ENCODE data around the gene ASCC2.
"Not testable (repeated sequence)": the region's sequence is repeated elsewhere in the genome, so short reads cannot be mapped to it uniquely, and the experiment has no call there.

Gene ASCC2

DNA sequence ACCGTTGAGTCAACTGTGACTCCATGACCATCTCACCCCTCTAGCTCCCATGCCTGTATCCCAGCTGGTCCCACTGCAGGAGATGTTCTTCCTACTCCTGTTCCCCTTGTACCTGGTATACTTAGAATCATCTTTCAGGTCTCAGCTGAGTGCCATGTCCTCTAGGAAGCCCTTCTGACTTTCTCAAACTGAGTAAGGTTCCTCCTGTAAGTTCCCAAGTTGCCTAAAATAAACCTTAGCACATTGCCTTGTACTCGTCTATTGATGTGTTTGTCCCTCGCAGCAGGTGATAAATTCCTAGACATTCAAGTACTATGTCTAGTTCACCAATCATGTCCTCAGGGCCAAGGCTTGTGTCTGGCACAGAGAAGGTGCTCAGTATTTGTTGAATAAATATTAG is 18.4 kb upstream of the ASCC2 start:
- DNase-seq (ENCODE audit: low read depth) = no peak

DNA sequence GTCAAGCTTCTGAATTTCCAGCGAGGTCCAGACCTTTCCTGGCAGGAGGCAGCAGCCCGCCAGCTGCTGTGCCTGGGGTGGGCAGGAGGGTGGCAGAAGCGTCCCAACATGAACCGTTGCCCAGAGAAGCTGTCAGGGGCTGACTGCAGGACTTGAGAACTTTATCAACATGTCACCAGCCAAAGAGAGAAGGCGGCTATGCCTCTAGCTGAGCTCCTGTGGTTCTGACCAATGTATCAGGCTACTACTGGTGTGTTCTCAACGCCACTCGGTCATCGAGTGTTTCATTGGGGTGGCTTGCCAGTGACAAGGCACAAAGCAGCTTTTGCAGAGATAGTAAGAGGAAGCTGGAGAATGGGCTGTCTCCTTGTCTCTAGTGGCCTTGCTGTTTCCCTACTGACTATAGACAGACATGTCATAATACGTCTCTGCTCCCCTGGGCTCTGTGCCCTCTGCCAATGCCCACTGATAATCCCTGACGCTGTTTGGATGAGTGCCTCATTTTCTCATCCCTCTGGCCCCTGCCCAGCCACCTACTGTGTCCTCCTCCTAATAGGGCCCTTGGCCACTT is 17.6 kb upstream of the ASCC2 start:
- DNase-seq (ENCODE audit: low read depth) = no peak

DNA sequence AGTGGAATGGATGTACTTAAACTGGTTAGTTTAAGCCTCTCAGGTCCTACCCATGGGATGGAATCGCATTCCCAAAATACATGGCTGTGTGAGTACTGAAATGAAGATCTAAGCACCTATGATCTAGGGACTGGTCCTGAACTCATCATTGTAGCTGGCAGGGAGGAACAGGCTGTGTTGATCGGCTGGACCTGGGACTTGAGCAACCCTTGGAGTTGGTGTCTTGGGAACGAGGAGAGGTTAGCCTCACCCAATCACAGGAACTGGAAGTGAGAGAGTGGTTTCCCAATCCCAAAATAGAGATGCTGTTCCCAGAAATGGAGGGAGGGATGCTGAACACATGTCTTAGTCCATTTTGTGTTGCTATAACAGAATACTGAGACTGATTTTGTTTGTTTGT is 16.4 kb upstream of the ASCC2 start:
- DNase-seq (ENCODE audit: low read depth) = no peak

- DNase-seq (ENCODE audit: low read depth) = no peak
Measured at GRCh38 chr22:29848111-29848510, 10.0 kb upstream of the ASCC2 start.

DNA sequence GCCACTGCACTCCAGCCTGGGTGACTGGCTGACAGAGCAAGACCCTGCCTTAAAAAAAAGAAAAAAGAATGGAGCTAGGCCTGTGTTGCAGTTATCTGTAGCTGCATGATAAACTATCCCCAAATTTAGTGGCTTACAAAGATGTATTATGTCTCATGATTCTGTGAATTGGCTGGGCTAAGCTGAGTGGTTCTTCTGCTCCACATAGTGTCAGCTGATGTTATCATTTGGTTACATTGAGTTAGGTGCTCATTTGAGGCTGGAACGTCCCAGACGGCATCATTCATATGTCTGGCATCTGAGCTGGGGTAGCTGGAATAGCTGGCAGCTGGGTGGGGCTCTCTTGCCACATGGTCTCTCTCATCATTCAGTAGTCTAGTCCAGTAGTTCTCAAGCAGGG is 8.2 kb upstream of the ASCC2 start:
- no peak for DNase-seq (ENCODE audit: low read depth)

DNA sequence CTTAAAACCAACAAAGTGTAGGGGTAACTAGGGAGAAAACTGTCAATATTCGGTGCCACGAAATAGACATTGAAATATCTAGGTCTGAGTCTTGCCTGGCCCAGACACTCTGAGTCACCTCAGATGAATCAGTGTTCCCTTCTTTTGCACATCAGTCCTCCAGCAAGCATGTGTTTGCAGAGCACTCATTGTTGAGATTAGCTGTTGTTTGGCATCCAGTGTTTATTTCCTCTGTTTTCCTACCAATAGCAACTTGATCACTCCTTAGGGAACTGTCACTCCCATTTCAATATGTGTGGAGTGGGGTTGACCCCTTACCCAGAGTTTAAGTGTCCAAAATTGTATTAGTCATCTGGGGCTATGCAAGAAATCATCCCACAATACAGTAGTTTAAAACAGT is 4.7 kb upstream of the ASCC2 start:
- peak; percentile 90 for DNase-seq (ENCODE audit: low read depth)

DNA sequence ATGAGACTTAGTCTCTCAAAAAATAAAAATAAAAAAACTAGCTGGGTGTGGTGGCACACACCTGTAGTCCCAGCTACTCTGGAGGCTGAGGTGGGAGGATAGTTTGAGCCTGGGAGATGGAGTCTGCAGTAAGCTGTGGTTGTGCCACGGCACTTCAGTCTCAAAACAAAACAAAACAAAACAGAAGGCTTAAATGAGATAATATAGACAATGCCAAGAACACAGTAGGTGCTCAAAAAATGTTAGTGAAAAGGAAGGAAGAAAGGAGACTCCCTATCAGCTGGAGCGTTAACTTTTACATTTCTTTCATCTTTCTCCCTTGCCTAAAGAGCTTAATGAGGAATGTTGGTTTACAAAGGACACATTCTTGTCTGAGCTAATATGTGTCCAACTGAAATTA is 4.1 kb upstream of the ASCC2 start:
- no peak for DNase-seq (ENCODE audit: low read depth)

DNA sequence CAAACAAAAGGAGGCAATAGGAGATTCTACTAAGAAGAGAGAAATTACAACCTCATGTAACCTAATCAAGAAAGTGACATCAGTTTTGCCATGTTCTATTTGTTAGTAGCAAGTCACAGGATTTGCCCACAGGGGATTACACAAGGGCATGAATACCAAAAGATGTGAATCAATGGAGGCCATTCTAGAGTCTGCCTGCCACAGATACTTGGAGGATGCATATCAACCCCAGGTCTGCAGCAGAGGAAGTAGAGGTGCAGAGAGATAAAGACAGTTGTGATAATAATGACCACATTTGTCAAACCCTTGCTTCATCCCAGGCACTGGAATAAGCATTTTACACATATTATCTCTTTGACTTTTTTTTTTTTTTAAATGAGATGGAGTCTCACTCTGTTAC is 2.4 kb upstream of the ASCC2 start:
- DNase-seq (ENCODE audit: low read depth) = no peak

DNA sequence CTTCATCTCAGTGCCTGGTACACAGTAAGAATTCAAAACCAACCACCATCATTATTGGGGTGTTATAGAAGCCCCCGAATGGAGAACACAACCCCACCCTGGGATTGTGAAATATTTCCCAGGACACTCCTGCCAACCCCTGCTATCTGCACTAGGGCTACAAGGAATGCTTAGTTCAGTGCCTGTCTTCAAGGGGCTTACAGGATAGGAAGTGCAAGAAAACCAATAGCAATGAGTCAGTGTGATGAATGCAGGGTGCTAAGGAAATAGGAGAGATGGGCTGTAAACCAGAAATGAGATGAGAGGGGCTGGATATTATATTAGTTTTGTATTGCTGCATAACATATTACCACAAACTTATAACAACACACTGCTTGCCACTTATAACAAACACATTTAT is 965 bp upstream of the ASCC2 start:
- no peak for DNase-seq (ENCODE audit: low read depth)

DNA sequence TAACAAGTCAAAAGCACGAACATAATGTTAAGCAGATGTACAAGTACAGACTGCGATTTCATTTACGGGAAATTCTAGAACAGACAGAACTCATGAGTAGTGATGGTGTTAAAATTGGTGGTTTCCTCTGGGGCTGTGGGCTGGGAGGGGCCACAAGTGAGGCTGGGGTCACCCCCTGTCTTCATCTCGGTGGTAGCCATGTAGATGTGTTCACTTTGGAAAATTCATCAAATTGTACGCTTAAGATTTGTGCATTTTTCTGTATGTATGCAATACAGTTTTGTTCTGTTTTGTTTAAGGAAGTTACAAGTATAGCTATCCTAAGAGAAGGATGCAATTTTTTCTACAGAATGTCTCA is 504 bp upstream of the ASCC2 start:
- DNase-seq (ENCODE audit: low read depth) = no peak

- not testable (repeated sequence) for DNase-seq (ENCODE audit: low read depth)
Measured at GRCh38 chr22:29836791-29837370, 1.2 kb downstream of the ASCC2 start.

DNA sequence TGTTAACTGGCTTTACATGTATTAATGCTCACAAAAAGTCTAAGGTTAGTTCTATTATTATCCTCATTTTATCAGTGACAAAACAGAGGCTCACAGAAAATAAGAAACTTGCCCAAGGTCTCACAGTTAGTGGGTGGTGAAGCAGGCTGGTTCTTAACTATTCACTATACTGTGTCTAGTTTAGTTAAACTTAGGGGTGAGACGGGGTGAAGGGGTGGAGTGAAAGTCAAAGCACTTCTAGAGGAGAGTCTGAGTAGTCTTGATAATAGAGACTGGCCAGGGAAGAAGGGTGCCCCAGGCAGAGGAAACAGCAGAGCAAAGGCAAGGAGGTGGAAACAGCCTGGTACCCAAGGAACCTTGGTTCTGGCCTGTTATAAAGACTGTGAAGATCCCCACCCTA is 4.0 kb downstream of the ASCC2 start:
- DNase-seq (ENCODE audit: low read depth) = no peak

DNA sequence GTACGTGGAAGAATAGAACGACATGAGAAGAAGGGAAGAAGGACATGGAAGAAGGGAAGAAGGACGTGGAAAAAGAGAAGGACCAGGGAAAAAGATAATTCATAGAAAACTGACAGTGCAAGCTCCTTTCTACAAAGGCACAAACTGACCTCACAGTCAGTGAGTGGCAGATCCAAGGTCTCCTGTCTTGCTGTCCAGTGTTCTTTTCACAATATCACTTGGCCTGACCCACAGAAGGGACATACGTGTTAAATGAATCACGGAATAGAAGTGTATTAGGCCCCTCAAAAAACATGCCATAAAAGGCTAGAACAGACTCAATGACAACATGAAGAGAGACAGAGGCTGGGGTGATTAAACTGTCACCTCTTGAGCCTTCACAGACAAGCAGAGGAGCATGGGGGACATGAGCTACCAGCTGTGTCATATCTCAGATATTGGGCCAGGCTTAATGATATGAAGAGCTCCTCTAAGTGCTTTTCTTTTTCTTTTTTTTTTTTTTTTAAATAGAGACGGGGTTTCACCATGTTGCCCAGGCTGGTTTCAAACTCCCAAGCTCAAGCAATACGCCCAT is 4.6 kb downstream of the ASCC2 start:
- no peak for DNase-seq (ENCODE audit: low read depth)

DNA sequence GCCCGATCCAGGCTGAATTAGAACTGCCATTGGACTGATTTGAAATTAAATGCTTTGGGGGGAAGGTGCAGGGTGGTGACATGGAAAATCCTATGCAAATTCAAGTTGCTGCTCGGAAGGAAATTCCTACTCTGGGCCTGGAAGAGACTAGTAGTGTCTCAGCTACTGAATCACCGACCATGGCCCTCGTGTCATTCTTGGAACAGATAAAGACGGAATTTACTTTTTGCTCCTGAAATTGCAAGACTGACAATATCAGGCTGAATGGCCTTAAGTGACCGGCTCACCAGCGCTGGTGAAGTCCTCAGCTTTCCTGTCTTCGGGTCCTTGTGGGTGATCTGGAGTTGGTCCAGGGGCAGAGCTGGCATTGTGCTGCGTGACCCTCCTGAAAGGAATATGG is 6.1 kb downstream of the ASCC2 start:
- no peak for DNase-seq (ENCODE audit: low read depth)

GRCh38 chr22:29831186-29831921 is 6.7 kb downstream of the ASCC2 start:
- DNase-seq (ENCODE audit: low read depth) = no peak

DNA sequence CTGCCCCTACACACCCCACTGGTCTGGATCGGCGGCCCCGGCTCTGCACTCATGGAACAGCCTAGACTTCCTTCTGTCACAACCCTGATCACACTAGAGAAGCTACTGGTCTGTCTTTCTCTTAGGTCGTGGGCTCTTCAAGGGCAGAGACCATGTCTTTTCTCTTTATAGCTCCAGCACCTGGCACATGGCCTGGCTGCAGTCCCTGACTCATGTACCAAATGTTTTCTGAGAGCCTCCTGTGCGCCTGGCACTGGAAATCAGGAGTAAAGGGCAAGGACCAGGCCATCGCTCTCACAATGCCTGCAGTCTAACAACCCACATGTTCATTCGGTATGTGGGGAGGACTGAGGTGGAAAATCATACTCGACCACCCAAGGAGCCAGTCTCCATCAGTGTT is 7.5 kb downstream of the ASCC2 start:
- DNase-seq (ENCODE audit: low read depth) = no peak

DNA sequence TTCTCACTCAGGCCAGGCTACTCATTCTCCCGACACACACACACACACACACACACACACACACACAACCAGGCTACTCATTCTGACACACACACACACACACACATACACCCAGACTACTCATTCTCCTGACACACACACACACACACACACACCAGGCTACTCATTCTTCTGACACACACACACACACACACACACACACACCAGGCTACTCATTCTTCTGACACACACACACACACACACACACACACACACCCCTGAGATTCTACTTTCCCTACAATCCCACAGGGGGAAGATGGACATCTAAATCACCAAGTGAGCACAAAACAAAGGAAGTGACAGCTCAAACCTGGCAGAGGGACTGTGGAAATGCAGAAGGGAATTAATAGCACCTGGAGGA is 10.3 kb downstream of the ASCC2 start:
- not testable (repeated sequence) for DNase-seq (ENCODE audit: low read depth)

DNA sequence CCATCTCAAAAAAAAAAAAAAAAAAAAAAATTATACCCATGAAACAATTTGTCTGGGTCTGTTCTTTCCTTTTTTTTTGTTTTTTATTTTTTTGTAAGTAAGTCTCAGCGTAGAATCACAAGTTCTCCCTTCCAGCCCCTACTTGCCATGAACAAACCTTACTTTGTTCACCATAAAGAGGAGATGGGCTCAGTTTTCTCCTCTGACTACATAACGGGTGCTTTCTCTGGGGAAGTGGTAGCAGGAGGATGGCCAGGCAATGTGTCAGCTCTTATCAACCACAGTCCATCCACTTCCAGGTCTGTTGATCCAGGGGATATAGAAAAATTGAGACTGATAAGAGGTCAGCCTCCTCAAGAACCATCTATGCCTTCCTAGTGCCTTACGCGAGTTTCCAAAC is 11.0 kb downstream of the ASCC2 start:
- DNase-seq (ENCODE audit: low read depth) = no peak

- DNase-seq (ENCODE audit: low read depth) = no peak
Measured at GRCh38 chr22:29825578-29825977, 12.5 kb downstream of the ASCC2 start.

GRCh38 chr22:29824677-29825076 is 13.4 kb downstream of the ASCC2 start:
- no peak for DNase-seq (ENCODE audit: low read depth)

- peak; percentile 46 for DNase-seq (ENCODE audit: low read depth)
Measured at GRCh38 chr22:29821291-29822016, 16.6 kb downstream of the ASCC2 start.

DNA sequence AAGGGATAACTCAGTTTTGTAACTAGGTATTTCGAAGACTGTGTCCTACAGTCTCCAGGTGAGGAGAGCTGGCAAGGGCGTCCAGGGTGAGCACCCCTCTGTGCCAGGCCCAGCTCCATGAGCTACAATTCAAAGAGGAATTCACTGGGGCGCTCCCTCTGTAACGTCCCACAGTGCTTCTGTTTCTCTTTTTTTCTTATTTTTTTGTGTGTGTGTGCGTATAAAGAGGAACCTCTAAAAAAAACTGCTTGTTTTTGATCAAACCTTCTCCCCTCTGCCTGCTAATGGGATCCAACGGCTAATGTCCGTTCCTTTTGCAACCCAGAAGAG is 17.1 kb downstream of the ASCC2 start:
- DNase-seq (ENCODE audit: low read depth) = no peak

- DNase-seq (ENCODE audit: low read depth) = no peak
Measured at GRCh38 chr22:29819501-29819900, 18.6 kb downstream of the ASCC2 start.

Data from GM04504 (cell line).